WTC11 (cell line): ENCODE measurements around the gene TMEM128. TPM values are rescaled to one million over a fixed set of nuclear protein-coding genes. Genes with fewer than 3 reads are reported as not detected.

Experiments
- ATAC-seq: fragments of 200-7000 bp; cut with Tn5 transposase; 2 replicates; pipeline ENCODE4 v1.10.0; 2021; ENCODE audit warnings: mild to moderate bottlenecking, moderate library complexity
- CTCF ChIA-PET: fragments of 300-600 bp; sonication (Branson Sonifier 250); formaldehyde crosslinking; loops from one replicate; lab custom pipeline; 2021; ENCODE audit warnings: antibody characterized with exemption; lab: Charles Lee
- POLR2A ChIA-PET: fragments of 350-600 bp; sonication (Branson Sonifier 250); formaldehyde crosslinking; loops from one replicate; lab custom pipeline; 2021; ENCODE audit warnings: antibody characterized with exemption; lab: Charles Lee
- DNase-seq: peaks from one replicate; pipeline ENCODE4 v3.0.0; 2021; ENCODE audit warnings: low spot score
- H3K27ac Mint-ChIP-seq: 2 replicates; pipeline ENCODE4 v1.8.0; 2021; ENCODE audit warnings: mixed read lengths
- H3K27me3 Mint-ChIP-seq: 2 replicates; pipeline ENCODE4 v1.8.0; 2021; ENCODE audit warnings: low read depth, mild to moderate bottlenecking, moderate library complexity, mixed read lengths
- H3K36me3 Mint-ChIP-seq: 2 replicates; pipeline ENCODE4 v1.8.0; 2021; ENCODE audit warnings: mixed read lengths
- H3K4me1 Mint-ChIP-seq: 2 replicates; pipeline ENCODE4 v1.8.0; 2022; ENCODE audit warnings: mixed read lengths
- H3K4me3 Mint-ChIP-seq: 2 replicates; pipeline ENCODE4 v1.8.0; 2021; ENCODE audit warnings: mild to moderate bottlenecking, moderate library complexity, mixed read lengths
- H3K9me3 Mint-ChIP-seq: 2 replicates; pipeline ENCODE4 v1.8.0; 2021; ENCODE audit warnings: mixed read lengths
- CBFB ChIP-seq: sonication (generic); formaldehyde crosslinking; IDR thresholded peaks from 2 replicates; pipeline ENCODE4 v1.8.1; 2022; ENCODE audit warnings: mild to moderate bottlenecking, low read depth, missing genetic modification reagents
- CTCF ChIP-seq: fragments of 200-600 bp; IDR thresholded peaks from 2 replicates; pipeline ENCODE4 v1.8.0; 2022; ENCODE audit warnings: antibody characterized with exemption
- E2F4 ChIP-seq: sonication (generic); formaldehyde crosslinking; IDR thresholded peaks from 2 replicates; pipeline ENCODE4 v1.8.1; 2022; ENCODE audit warnings: low read depth, mild to moderate bottlenecking, moderate library complexity, missing genetic modification reagents, borderline replicate concordance
- ETV6 ChIP-seq: sonication (generic); formaldehyde crosslinking; IDR thresholded peaks from 2 replicates; pipeline ENCODE4 v1.8.1; 2022; ENCODE audit warnings: mild to moderate bottlenecking, missing genetic modification reagents
- FOXK1 ChIP-seq: sonication (generic); formaldehyde crosslinking; IDR thresholded peaks from 2 replicates; pipeline ENCODE4 v1.8.0; 2022; ENCODE audit warnings: mild to moderate bottlenecking, moderate library complexity, missing genetic modification reagents
- FOXP1 ChIP-seq: sonication (generic); formaldehyde crosslinking; IDR thresholded peaks from 2 replicates; pipeline ENCODE4 v1.8.0; 2022; ENCODE audit warnings: missing genetic modification reagents, mild to moderate bottlenecking, moderate library complexity, borderline replicate concordance
- GTF2I ChIP-seq: fragments of 250-450 bp; sonication (Bioruptor Pico); conservative IDR thresholded peaks from 2 replicates; pipeline ENCODE4 v1.4.0; 2021; ENCODE audit warnings: mild to moderate bottlenecking
- HMGA2 ChIP-seq: fragments of 250-450 bp; sonication (Bioruptor Pico); IDR thresholded peaks from 2 replicates; pipeline ENCODE4 v1.4.0; 2021; ENCODE audit warnings: mild to moderate bottlenecking, moderate library complexity
- JAZF1 ChIP-seq: fragments of 250-450 bp; sonication (Bioruptor Pico); IDR thresholded peaks from 2 replicates; pipeline ENCODE4 v1.9.0; 2021; ENCODE audit warnings: moderate library complexity, mild to moderate bottlenecking, inconsistent platforms
- MYBL2 ChIP-seq: sonication (generic); formaldehyde crosslinking; IDR thresholded peaks from 2 replicates; pipeline ENCODE4 v1.8.1; 2023; ENCODE audit warnings: mild to moderate bottlenecking, moderate library complexity, missing genetic modification reagents
- PRRX2 ChIP-seq: fragments of 250-450 bp; sonication (Bioruptor Pico); IDR thresholded peaks from 2 replicates; pipeline ENCODE4 v1.8.0; 2021; ENCODE audit warnings: mild to moderate bottlenecking
- SMAD4 ChIP-seq: sonication (generic); formaldehyde crosslinking; IDR thresholded peaks from 2 replicates; pipeline ENCODE4 v1.8.0; 2022; ENCODE audit warnings: mild to moderate bottlenecking, missing genetic modification reagents
- TEAD1 ChIP-seq: sonication (generic); formaldehyde crosslinking; IDR thresholded peaks from 2 replicates; pipeline ENCODE4 v1.8.0; 2022; ENCODE audit warnings: mild to moderate bottlenecking, missing genetic modification reagents
- ZNF138 ChIP-seq: sonication (generic); formaldehyde crosslinking; conservative IDR thresholded peaks from 2 replicates; pipeline ENCODE4 v1.8.1; 2022; ENCODE audit warnings: mild to moderate bottlenecking, moderate library complexity, missing genetic modification reagents
- ZNF281 ChIP-seq: sonication (generic); formaldehyde crosslinking; IDR thresholded peaks from 2 replicates; pipeline ENCODE4 v1.8.0; 2023; ENCODE audit warnings: mild to moderate bottlenecking, missing genetic modification reagents
- ZNF416 ChIP-seq: fragments of 250-450 bp; sonication (Bioruptor Pico); IDR thresholded peaks from 2 replicates; pipeline ENCODE4 v1.9.0; 2021; ENCODE audit warnings: mild to moderate bottlenecking, inconsistent platforms
- ZNF425 ChIP-seq: fragments of 250-450 bp; sonication (Bioruptor Pico); conservative IDR thresholded peaks from 2 replicates; pipeline ENCODE4 v1.9.0; 2021; ENCODE audit warnings: mild to moderate bottlenecking
- ZNF671 ChIP-seq: fragments of 250-450 bp; sonication (Bioruptor Pico); IDR thresholded peaks from 2 replicates; pipeline ENCODE4 v1.8.0; 2021; ENCODE audit warnings: mild to moderate bottlenecking
- total RNA-seq: library from RNA; stranded (reverse); gene quantifications from 3 replicates; pipeline ENCODE4 v1.2.3, GENCODE V29; 2021
- TF ChIP-seq, protein P1 (sequence below): sonication (generic); formaldehyde crosslinking; IDR thresholded peaks from 2 replicates; pipeline ENCODE4 v1.8.0; 2022; ENCODE audit warnings: mild to moderate bottlenecking, missing genetic modification reagents
- TF ChIP-seq, protein P2 (sequence below): sonication (generic); formaldehyde crosslinking; IDR thresholded peaks from 2 replicates; pipeline ENCODE4 v1.8.1; 2023; ENCODE audit warnings: mild to moderate bottlenecking, missing genetic modification reagents
- TF ChIP-seq, protein P3 (sequence below): fragments of 250-450 bp; sonication (Bioruptor Pico); IDR thresholded peaks from 2 replicates; pipeline ENCODE4 v2.1.2; 2022; ENCODE audit warnings: mild to moderate bottlenecking, moderate library complexity
- TF ChIP-seq, protein P4 (sequence below): sonication (generic); formaldehyde crosslinking; conservative IDR thresholded peaks from 2 replicates; pipeline ENCODE4 v1.8.1; 2022; ENCODE audit warnings: mild to moderate bottlenecking, missing genetic modification reagents

TMEM128 gene
- total RNA-seq, 1 experiment from 2014 or later = 21.1 TPM

GRCh38 chr4:4277531-4277930 is 29.5 kb upstream of the TMEM128 start:
- Mint-ChIP-seq H3K9me3 (no peaks in the 10 kb centered on the region), H3K27ac (no peak overlapping the region), H3K4me1 (no peaks in the 10 kb centered on the region), H3K4me3 (no peak overlapping the region), H3K27me3 (no peaks in the 10 kb centered on the region), H3K36me3 (peaks cover 62% of the 10 kb centered on the region)
- POLR2A ChIA-PET = no interaction called here
- no peak for TF ChIP-seq ZNF671 (CRISPR knock-in tag)
- no peak for TF ChIP-seq JAZF1
- no peak for TF ChIP-seq ZNF416 (CRISPR knock-in tag)
- TF ChIP-seq MYBL2 (CRISPR knock-in tag) = no peak
- no peak for TF ChIP-seq GTF2I (CRISPR knock-in tag)
- no peak for TF ChIP-seq CTCF
- TF ChIP-seq, protein P1, sequence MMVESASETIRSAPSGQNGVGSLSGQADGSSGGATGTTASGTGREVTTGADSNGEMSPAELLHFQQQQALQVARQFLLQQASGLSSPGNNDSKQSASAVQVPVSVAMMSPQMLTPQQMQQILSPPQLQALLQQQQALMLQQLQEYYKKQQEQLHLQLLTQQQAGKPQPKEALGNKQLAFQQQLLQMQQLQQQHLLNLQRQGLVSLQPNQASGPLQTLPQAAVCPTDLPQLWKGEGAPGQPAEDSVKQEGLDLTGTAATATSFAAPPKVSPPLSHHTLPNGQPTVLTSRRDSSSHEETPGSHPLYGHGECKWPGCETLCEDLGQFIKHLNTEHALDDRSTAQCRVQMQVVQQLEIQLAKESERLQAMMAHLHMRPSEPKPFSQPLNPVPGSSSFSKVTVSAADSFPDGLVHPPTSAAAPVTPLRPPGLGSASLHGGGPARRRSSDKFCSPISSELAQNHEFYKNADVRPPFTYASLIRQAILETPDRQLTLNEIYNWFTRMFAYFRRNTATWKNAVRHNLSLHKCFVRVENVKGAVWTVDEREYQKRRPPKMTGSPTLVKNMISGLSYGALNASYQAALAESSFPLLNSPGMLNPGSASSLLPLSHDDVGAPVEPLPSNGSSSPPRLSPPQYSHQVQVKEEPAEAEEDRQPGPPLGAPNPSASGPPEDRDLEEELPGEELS (CRISPR knock-in tag) = no peak
- TF ChIP-seq, protein P2, sequence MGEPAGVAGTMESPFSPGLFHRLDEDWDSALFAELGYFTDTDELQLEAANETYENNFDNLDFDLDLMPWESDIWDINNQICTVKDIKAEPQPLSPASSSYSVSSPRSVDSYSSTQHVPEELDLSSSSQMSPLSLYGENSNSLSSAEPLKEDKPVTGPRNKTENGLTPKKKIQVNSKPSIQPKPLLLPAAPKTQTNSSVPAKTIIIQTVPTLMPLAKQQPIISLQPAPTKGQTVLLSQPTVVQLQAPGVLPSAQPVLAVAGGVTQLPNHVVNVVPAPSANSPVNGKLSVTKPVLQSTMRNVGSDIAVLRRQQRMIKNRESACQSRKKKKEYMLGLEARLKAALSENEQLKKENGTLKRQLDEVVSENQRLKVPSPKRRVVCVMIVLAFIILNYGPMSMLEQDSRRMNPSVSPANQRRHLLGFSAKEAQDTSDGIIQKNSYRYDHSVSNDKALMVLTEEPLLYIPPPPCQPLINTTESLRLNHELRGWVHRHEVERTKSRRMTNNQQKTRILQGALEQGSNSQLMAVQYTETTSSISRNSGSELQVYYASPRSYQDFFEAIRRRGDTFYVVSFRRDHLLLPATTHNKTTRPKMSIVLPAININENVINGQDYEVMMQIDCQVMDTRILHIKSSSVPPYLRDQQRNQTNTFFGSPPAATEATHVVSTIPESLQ = no peak
- TF ChIP-seq PRRX2 (CRISPR knock-in tag) = no peak
- no peak for TF ChIP-seq HMGA2 (CRISPR knock-in tag)
- TF ChIP-seq SMAD4 (CRISPR knock-in tag) = no peak
- TF ChIP-seq ETV6 (CRISPR knock-in tag) = no peak
- CTCF ChIA-PET = no interaction called here
- ATAC-seq (no peak), DNase-seq (no peak)

GRCh38 chr4:4274226-4274625 is 26.2 kb upstream of the TMEM128 start:
- ATAC-seq = no peak
- DNase-seq = no peak
- POLR2A ChIA-PET = no interaction called here
- no peak overlapping the region; the same call in 1 of the 2 replicates for H3K27ac Mint-ChIP-seq
- no peaks in the 10 kb centered on the region for H3K27me3 Mint-ChIP-seq
- CTCF ChIA-PET = interaction anchor here (1.1 kb wide), 1 partner anchor 14 kb away, joined by 4 read pairs; no protein-coding TSS in a partner anchor
- H3K36me3 Mint-ChIP-seq = peaks cover 55% of the 10 kb centered on the region
- no peak for TF ChIP-seq FOXK1 (CRISPR knock-in tag)
- TF ChIP-seq TEAD1 (CRISPR knock-in tag) = no peak
- TF ChIP-seq CBFB = no peak
- TF ChIP-seq MYBL2 (CRISPR knock-in tag) = no peak
- TF ChIP-seq ZNF425 (CRISPR knock-in tag) = no peak
- no peak for TF ChIP-seq ZNF281 (CRISPR knock-in tag)
- TF ChIP-seq, protein P3, sequence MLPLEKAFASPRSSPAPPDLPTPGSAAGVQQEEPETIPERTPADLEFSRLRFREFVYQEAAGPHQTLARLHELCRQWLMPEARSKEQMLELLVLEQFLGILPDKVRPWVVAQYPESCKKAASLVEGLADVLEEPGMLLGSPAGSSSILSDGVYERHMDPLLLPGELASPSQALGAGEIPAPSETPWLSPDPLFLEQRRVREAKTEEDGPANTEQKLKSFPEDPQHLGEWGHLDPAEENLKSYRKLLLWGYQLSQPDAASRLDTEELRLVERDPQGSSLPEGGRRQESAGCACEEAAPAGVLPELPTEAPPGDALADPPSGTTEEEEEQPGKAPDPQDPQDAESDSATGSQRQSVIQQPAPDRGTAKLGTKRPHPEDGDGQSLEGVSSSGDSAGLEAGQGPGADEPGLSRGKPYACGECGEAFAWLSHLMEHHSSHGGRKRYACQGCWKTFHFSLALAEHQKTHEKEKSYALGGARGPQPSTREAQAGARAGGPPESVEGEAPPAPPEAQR (CRISPR knock-in tag) = no peak
- TF ChIP-seq ZNF138 (CRISPR knock-in tag) = no peak
- TF ChIP-seq, protein P4, sequence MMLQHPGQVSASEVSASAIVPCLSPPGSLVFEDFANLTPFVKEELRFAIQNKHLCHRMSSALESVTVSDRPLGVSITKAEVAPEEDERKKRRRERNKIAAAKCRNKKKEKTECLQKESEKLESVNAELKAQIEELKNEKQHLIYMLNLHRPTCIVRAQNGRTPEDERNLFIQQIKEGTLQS (CRISPR knock-in tag) = no peak
- no peak for TF ChIP-seq FOXP1
- no peak for TF ChIP-seq GTF2I (CRISPR knock-in tag)
- no peak for TF ChIP-seq E2F4 (CRISPR knock-in tag)
- no peak overlapping the region for H3K4me3 Mint-ChIP-seq
- H3K9me3 Mint-ChIP-seq = no peaks in the 10 kb centered on the region
- no peaks in the 10 kb centered on the region for H3K4me1 Mint-ChIP-seq
